Sigmoid colon (tissue), 7 donors: ENCODE measurements around the gene PLPP4. TPM values are rescaled to one million over a fixed set of nuclear protein-coding genes. Genes with fewer than 3 reads are reported as not detected.
A peak's percentile ranks its signal among the peaks of the same experiment; 100 is the strongest.

Source experiments
- DNase-seq: peaks from one replicate; pipeline ENCODE4 v3.0.0-alpha.2; 2019
- H3K27ac ChIP-seq, 4 donors: fragments of 200-600 bp; sonication (generic); one replicate each; pipeline ENCODE4 v1.5.1; 2016 to 2019; ENCODE audit warnings: mild to moderate bottlenecking in 1 of 4
- H3K27me3 ChIP-seq, 3 donors: fragments of 200-600 bp; sonication (generic); one replicate each; pipeline ENCODE4 v1.5.1; 2019; ENCODE audit warnings: mild to moderate bottlenecking in 1 of 3
- H3K36me3 ChIP-seq, 4 donors: fragments of 200-600 bp; sonication (generic); one replicate each; pipeline ENCODE4 v1.5.1; 2016 to 2019
- H3K4me1 ChIP-seq, 4 donors: fragments of 200-600 bp; sonication (generic); one replicate each; pipeline ENCODE4 v1.5.1; 2017 to 2019
- H3K4me3 ChIP-seq, 4 donors: fragments of 200-600 bp; sonication (generic); one replicate each; pipeline ENCODE4 v1.5.1; 2017 to 2019; ENCODE audit warnings: mild to moderate bottlenecking in 2 of 4, moderate library complexity in 1 of 4
- H3K9me3 ChIP-seq, 4 donors: fragments of 200-600 bp in 3 of 4; sonication (generic) in 3 of 4; one replicate each; pipeline versions ENCODE4 v1.5.1 to v1.6.1; 2013 to 2019
- CTCF ChIP-seq, 4 experiments: fragments of 450-650 bp in 3 of 4; fragments of 200-600 bp in 1 of 4; IDR thresholded peaks; one replicate each; pipeline ENCODE4 v1.5.1; 2016 to 2019; ENCODE audit warnings: antibody characterized with exemption in 4 of 4, mild to moderate bottlenecking in 3 of 4, moderate library complexity in 2 of 4
- EP300 ChIP-seq, 4 donors: sonication (generic); formaldehyde crosslinking; IDR thresholded peaks; one replicate each; pipeline ENCODE4 v1.6.1; 2017; ENCODE audit warnings: antibody characterized with exemption in 4 of 4
- POLR2A ChIP-seq, 2 donors: fragments of 450-650 bp; IDR thresholded peaks; one replicate each; pipeline ENCODE4 v1.6.1; 2016; ENCODE audit warnings: antibody characterized with exemption in 2 of 2, mild to moderate bottlenecking in 2 of 2, moderate library complexity in 2 of 2
- POLR2AphosphoS5 ChIP-seq, 4 donors: sonication (generic); formaldehyde crosslinking; IDR thresholded peaks; one replicate each; pipeline ENCODE4 v1.6.1; 2017; ENCODE audit warnings: antibody characterized with exemption in 4 of 4
- WGBS, 2 donors: extraction: QIAGEN DNeasy Blood & Tissue Kit; methylation state at CpG; one replicate each; pipeline ENCODE4 v1.1.7; 2013; 5-methylcytosine and 5-hydroxymethylcytosine counted together
- intact Hi-C: fragments of 100-400 bp; cut with DNase I; formaldehyde crosslinking; loops from one replicate; pipeline ENCODE4 v1.15.1; 2023
- polyA plus RNA-seq, 3 donors: library from polyadenylated mRNA; stranded (reverse); fragments of 200-250 nt; gene quantifications; one replicate each; pipeline ENCODE4 v1.2.3, GENCODE V29; 2013
- total RNA-seq, 4 donors: library from RNA; depleted of rRNA; stranded (reverse); fragments of >200 nt; gene quantifications; one replicate each; pipeline ENCODE4 v1.1.0, GENCODE V29; 2016
- donor health status: healthy with polysubstance abuse.
- donor health status: Bipolar disorder and iron deficiency.
- donor health status: healthy.

The PLPP4 gene
- total and polyA plus RNA-seq, 7 donors: 0.96 to 3.2 (median 2.6) TPM; not detected in 2

DNA sequence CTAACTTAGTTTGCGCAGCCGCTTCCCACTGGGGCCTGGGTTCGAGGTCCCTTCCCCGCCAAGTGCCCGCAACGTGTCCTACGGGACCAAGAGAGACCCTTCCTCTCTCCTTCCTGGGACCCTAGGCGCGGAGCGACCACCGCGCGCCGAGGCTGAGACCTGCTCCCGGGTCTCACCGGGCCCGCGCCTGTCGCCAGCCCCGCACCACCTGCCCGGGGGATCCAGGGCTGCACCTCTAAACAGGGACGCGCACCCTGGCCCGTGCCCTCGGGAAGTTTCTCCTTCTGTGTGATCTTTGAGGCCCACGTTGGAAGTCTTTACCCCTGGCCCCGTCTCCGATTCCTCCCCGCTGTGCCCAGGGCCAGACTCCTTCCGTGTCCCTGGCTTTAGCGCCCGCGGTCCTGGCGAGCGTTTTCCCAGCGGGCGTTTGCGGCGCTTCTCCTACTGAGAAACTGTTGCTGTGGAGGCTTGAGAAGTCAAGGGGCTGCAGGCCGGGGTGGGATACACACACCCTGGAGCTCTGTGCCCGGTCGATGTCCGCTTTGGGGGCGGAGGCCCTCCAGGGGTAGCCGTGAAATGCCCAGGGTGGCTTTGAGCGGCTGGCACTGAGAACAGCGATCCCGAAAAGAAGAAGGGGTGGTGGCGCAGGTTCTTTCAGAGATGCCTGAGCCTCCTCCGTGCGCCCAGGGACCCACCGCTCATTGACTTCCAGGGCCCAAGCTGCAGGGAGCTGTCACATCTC lies 575 bp downstream of the PLPP4 start:
- H3K4me1 ChIP-seq: peaks cover 0 to 18% (median 18%) of the 10 kb centered on the region in 4 donors
- peak overlapping the region; percentile 21 to 59 (median 52) for H3K4me3 ChIP-seq
- H3K27me3 ChIP-seq: peaks cover 9 to 56% (median 24%) of the 10 kb centered on the region in 3 donors
- no peaks in the 10 kb centered on the region for H3K9me3 ChIP-seq
- DNase-seq: no peak
- TF ChIP-seq POLR2A (IDR thresholded peaks at IDR 0.05): no peak
- no peak for TF ChIP-seq POLR2AphosphoS5 (IDR thresholded peaks at IDR 0.05)
- TF ChIP-seq CTCF (IDR thresholded peaks at IDR 0.05): no peak
- TF ChIP-seq EP300 (IDR thresholded peaks at IDR 0.05): no peak
- intact Hi-C loops: no loop called here
- H3K27ac ChIP-seq: no peak overlapping the region
- WGBS, 2 donors: 20 to 25% methylated on average over 52 of the region's 52 CpGs
- no peaks in the 10 kb centered on the region for H3K36me3 ChIP-seq

GRCh38 chr10:120458432-120458831 lies 1.4 kb downstream of the PLPP4 start:
- no peak for TF ChIP-seq POLR2A (IDR thresholded peaks at IDR 0.05)
- TF ChIP-seq EP300 (IDR thresholded peaks at IDR 0.05): no peak
- Histone ChIP-seq H3K9me3 (no peaks in the 10 kb centered on the region), H3K4me1 (peaks cover 0 to 18% (median 18%) of the 10 kb centered on the region in 4 donors), H3K27me3 (peaks cover 9 to 56% (median 24%) of the 10 kb centered on the region in 3 donors), H3K4me3 (no peak overlapping the region), H3K27ac (no peak overlapping the region), H3K36me3 (no peaks in the 10 kb centered on the region)
- no peak for DNase-seq
- intact Hi-C loops: no loop called here
- 77 to 80% methylated on average over 4 of the region's 4 CpGs for WGBS, 2 donors

DNA sequence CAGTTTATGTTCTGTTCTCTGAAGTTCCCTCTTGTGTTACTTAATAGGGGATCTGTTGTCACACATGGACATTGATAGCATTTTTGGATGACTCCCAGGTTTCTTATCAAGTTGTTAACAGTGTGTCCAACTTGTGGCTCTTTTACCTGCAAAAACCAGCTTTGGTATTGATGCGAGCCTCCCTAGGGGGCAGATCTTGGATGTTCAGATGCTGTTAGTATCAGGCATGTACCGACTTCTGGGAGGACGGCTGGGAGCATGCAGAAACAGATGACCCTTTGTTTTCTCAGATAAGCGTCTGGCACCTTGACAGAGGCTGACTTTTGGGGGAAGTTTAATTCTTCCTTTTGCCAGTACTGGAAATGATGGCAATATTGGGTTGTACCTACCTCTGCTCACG lies 2.2 kb downstream of the PLPP4 start:
- DNase-seq: no peak
- Histone ChIP-seq H3K27ac (no peak overlapping the region), H3K9me3 (no peaks in the 10 kb centered on the region), H3K4me3 (no peak overlapping the region), H3K36me3 (no peaks in the 10 kb centered on the region), H3K4me1 (peaks cover 0 to 18% (median 18%) of the 10 kb centered on the region in 4 donors), H3K27me3 (peaks cover 9 to 56% (median 24%) of the 10 kb centered on the region in 3 donors)
- 20 to 62% methylated on average over 5 of the region's 5 CpGs for WGBS, 2 donors
- TF ChIP-seq POLR2A (IDR thresholded peaks at IDR 0.05): no peak
- TF ChIP-seq POLR2AphosphoS5 (IDR thresholded peaks at IDR 0.05): no peak
- no peak for TF ChIP-seq CTCF (IDR thresholded peaks at IDR 0.05)
- intact Hi-C loops: no loop called here

GRCh38 chr10:120460186-120460585 lies 3.2 kb downstream of the PLPP4 start:
- intact Hi-C loops: no loop called here
- TF ChIP-seq POLR2A (IDR thresholded peaks at IDR 0.05): no peak
- TF ChIP-seq POLR2AphosphoS5 (IDR thresholded peaks at IDR 0.05): no peak
- no peak for DNase-seq
- H3K9me3 ChIP-seq: no peaks in the 10 kb centered on the region
- peaks cover 0 to 18% (median 18%) of the 10 kb centered on the region in 4 donors for H3K4me1 ChIP-seq
- no peak overlapping the region for H3K4me3 ChIP-seq
- H3K27me3 ChIP-seq: peaks cover 9 to 56% (median 24%) of the 10 kb centered on the region in 3 donors
- WGBS, 2 donors: 39 to 86% methylated on average over 1 of the region's 1 CpG
- H3K27ac ChIP-seq: no peak overlapping the region
- no peaks in the 10 kb centered on the region for H3K36me3 ChIP-seq

DNA sequence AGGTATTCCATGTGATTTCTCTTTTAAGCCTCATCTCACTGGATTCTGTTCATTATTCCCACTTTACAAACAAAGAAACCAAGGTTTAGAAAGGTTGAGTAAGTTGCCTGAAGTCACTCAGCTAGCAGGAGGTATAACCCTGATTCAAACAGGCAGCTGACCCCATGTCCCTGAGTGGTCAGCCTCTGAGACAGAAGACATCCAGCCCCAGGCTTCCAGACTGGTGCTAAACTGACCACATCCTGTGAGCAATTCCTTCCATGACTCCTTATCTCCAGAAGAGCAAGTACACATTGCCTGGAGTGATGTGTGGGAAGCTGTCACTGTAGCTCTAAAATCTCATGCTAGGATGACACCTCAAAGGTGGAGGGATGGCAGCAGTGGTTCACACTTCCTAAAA lies 3.7 kb downstream of the PLPP4 start:
- peaks cover 9 to 56% (median 24%) of the 10 kb centered on the region in 3 donors for H3K27me3 ChIP-seq

More for the DNA sequence above, 3.7 kb downstream of the PLPP4 start:
- Histone ChIP-seq H3K4me1 (peaks cover 0 to 18% (median 18%) of the 10 kb centered on the region in 4 donors), H3K36me3 (no peaks in the 10 kb centered on the region), H3K9me3 (no peaks in the 10 kb centered on the region), H3K27ac (no peak overlapping the region), H3K4me3 (no peak overlapping the region)
- TF ChIP-seq POLR2A (IDR thresholded peaks at IDR 0.05) (no peak), CTCF (IDR thresholded peaks at IDR 0.05) (no peak), EP300 (IDR thresholded peaks at IDR 0.05) (no peak), POLR2AphosphoS5 (IDR thresholded peaks at IDR 0.05) (no peak)
- no peak for DNase-seq
- intact Hi-C loops: no loop called here
